Measurements from ENCODE around the gene CREB3.

The CREB3 gene

GRCh38 chr9:35702696-35703095 is 29.8 kb upstream of the CREB3 start:
- no peak for DNase-seq

DNA sequence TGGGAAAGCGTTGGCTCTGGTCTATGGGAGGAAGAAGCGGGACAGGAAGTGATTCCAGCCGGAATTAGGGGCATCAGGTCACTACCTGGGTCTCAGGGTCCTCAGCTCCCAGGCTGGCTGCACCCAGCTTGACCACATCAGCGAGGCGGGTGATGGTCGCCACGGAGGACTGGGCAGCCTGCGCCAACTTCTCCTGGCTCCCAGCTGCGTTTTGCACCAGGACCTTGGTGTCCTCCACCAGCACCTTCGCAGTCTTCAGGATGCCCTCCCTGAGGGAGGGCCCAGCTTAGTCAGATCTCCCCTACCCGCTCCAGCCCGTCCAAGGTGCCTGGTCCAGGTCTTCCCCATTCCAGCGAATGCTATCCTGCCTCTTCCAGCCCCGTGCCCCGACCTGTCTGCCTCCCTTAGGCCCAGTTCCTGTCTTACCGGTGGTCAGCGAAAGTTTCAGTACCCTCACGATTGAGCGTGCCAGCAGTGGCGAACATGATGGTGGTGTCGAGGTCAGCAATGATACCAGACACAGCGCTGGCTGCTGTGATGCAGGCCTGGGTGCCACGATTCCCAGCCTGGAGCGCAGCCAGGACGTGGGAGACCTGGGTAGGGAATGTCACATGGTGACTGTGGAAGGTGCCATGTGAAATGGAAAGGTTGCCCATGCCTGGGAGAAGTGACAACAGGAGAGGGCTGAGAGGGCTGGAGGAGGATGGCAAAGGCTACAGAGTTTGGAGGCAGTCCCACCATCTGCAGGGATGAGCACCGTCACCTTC is 28.4 kb upstream of the CREB3 start:
- DNase-seq = no peak

- DNase-seq = no peak
Observed at GRCh38 chr9:35705372-35705771, 27.1 kb upstream of the CREB3 start.

- no peak for DNase-seq
Observed at GRCh38 chr9:35705836-35706430, 26.5 kb upstream of the CREB3 start.

GRCh38 chr9:35706951-35707350 is 25.5 kb upstream of the CREB3 start:
- DNase-seq = no peak

DNA sequence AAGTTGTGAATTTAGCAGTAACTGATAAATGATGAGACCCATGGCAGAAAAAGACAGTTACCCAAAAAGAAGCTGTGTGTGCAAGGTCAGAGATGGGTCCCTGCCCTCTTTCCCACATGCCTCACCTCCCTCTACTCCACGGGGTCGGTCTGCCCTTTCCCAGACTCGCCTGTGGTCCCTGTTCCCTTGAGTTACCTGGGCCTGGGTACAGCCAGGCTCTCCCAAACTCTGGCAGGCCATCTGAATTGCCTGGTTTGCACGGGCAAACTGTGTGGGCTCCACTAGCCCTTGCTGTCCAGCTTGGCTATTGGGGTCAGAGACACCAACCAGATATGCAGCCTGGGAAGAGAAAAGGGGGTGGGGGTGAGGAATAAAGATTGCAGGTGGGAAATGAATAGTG is 24.3 kb upstream of the CREB3 start:
- no peak for DNase-seq

- DNase-seq = no peak
Observed at GRCh38 chr9:35710818-35711500, 21.5 kb upstream of the CREB3 start.

DNA sequence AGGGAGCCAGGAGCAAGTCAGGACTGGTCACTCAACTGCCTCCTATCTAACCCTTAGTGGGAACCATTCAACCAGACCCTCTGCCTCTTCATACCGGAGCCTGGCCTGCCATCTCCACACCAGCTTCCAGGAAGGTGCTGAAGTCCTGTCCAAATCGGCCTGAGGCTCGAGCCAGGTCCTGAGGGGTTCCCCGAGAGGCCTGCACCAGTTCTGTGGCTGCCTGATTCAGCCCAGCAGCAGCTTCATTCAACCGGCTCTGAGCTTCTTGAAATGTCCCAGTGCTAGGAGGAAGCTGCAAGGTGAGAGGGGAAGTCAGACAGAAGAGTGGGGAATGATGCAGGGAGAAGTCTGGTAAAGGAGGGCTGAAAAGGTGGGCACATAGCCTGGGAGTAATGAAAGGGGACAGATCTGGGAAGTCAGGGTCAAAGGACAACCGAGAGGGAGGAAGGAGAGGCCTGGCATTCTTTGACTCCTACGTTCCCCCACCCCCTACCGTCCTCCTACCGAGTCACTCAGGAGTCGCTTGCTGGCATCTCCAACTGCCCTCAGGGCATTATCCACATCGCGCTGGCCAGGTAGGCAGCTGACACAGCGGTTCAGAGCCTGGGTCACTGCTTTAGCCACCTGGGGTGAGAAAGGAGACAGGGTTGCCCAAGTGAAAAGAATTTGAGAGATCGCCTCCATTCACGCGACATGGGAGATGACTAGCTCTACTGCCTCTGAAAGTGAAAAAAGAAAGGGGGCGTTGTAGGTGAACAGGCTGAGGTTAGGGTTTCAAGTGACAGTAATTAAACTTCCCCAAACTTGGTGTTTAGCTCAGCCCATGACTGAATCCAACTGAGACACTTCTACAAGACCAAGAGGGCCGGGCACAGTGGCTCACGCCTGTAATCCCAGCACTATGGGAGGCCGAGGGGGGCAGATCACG is 20.7 kb upstream of the CREB3 start:
- no peak for DNase-seq

GRCh38 chr9:35712762-35713400 is 19.6 kb upstream of the CREB3 start:
- DNase-seq = no peak

DNA sequence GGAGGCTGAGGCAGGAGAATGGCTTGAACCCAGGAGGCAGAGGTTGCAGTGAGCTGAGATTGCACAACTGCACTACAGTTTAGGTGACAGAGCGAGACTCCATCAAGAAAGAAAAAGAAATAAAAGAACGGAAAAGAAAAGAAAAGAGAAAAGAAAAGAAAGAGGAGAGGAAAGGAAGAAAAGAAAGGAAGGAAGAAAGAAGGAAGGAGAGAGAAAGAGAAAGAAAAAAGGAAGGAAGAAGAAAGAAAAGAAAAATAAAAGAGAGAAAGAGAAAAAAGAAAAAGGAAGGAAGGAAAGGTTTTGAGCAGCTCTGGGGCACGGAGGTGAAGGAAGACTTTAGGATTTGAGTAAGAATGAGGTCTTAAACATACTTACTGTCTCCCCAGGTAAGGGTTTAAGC is 18.9 kb upstream of the CREB3 start:
- DNase-seq = no peak

- DNase-seq = no peak
Observed at GRCh38 chr9:35714123-35714522, 18.3 kb upstream of the CREB3 start.

DNA sequence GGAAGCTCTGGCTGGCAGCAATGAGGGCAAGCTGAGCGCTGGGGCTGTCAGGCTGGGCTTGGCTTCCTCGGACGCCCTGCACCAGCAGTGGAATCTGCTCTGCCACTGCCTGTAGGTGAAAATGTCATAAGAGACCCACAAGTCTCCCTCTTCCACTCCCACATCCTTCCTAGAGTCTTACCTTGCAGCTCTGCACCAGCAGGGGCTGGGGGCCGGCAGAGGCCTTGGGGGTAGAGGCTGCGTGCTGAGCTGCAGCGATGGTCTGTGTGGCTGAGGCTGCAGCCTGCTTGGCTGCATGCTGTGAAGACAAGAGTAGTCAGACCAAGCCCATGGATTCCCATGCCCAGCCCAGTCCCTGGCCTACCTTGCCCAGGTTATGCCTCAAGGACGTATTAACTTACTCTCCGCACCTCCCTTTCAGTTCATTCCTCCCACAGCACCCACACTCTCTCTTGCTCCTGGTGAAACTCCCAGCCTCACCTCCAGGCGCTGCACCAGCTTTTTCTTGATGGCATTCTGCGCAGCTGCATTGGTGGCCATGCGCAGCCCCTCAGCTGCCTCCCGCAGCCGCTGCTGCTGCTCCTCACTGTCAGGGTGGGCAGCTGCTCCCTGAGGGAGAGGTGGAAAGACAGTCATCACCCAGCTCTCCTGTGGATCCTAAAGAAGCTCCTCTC is 17.8 kb upstream of the CREB3 start:
- no peak for DNase-seq

GRCh38 chr9:35716230-35716629 is 16.2 kb upstream of the CREB3 start:
- no peak for DNase-seq

DNA sequence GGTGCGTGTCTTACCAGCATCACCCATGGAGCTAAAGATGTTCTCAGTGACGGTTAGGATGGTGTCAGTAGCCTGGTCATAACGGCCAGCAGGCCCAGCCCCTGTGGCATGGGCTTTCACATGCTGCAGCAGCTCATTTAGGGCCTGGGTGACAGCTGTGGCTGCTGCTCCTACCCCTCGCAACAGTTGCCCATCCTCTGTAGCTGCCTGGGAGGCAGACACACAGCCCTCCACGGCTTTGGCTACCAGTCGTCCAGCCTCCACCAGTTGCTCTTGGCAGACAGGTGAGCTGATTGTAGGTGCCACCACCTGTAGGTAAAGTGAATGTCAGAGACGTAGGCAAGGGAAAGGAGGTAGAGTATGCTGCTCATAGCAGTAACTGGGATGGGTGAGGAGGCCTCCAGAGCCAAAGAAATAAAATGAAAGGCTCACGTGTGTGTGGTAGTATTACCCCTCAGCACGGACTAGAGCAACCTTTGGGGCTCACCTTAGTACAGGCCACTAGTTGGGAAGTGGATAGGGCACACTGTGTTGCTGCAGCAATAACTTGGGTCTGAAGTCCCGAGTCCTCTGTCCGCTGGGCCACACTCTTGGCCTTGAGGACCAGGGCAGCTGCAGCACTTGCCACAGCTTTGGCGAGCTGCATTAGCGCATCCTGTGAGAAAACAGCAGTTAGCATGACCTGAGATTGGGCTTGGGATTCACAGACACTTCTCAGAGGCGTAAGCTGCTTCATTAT is 15.2 kb upstream of the CREB3 start:
- no peak for DNase-seq

- no peak for DNase-seq
Observed at GRCh38 chr9:35718721-35719511, 13.6 kb upstream of the CREB3 start.

- no peak for DNase-seq
Observed at GRCh38 chr9:35719546-35719945, 12.9 kb upstream of the CREB3 start.

- DNase-seq = no peak
Observed at GRCh38 chr9:35723426-35723825, 9.0 kb upstream of the CREB3 start.

GRCh38 chr9:35723908-35724307 is 8.6 kb upstream of the CREB3 start:
- no peak for DNase-seq

GRCh38 chr9:35725362-35725761 is 7.1 kb upstream of the CREB3 start:
- DNase-seq = no peak

- DNase-seq = peak in 2 of 4 experiments; percentile 19 to 39
Observed at GRCh38 chr9:35726931-35727330, 5.5 kb upstream of the CREB3 start.

DNA sequence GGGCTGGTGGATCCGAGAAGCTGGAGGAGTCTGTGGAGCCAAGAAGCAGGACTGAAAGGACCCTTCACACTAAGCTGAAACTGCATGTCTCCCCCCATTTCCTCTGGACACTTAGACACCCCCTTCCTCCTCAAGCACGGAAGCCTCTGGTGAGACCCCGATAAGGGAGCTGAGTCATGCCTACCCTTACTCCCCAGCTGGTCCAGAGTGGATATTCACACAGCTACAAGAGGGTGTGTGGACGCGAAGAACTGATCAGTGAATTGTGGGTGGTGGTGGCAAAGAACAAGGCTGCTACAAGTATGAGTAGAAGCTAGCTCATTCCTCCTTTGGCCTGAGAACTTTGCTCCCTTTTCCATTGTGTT is 4.8 kb upstream of the CREB3 start:
- DNase-seq = no peak

Data from activated CD4-positive, CD25-positive, alpha-beta regulatory T cell (primary cell).